Tibial nerve (tissue), 3 donors: Measurements from ENCODE around the gene THEMIS.

Source experiments
- CTCF ChIP-seq, 5 experiments: fragments of 200-600 bp in 3 of 5; fragments of 450-650 bp in 2 of 5; sonication (generic) in 3 of 5; IDR thresholded peaks; one replicate each; pipeline ENCODE4 v1.5.1; 2016 to 2019; ENCODE audit warnings: antibody characterized with exemption in 5 of 5, mild to moderate bottlenecking in 3 of 5, moderate library complexity in 2 of 5
- POLR2A ChIP-seq, 2 donors: fragments of 450-650 bp; IDR thresholded peaks; one replicate each; pipeline ENCODE4 v1.6.1; 2017; ENCODE audit warnings: antibody characterized with exemption in 2 of 2, mild to moderate bottlenecking in 2 of 2, moderate library complexity in 2 of 2

GRCh38 chr6:127812985-127813698 is 87.7 kb downstream of the THEMIS start:
- TF ChIP-seq POLR2A (IDR thresholded peaks at IDR 0.05) (no peak), CTCF (IDR thresholded peaks at IDR 0.05) (no peak)
